Measurements from ENCODE around the gene MRFAP1L1.

- TF ChIP-seq CTCF (IDR thresholded peaks at IDR 0.05) (no peak), POLR2A (IDR thresholded peaks at IDR 0.05) (no peak)
These were observed 51.5 kb downstream of the MRFAP1L1 start for GRCh38 chr4:6658209-6658595.
